ENCODE results near the gene FGD1.

FGD1 gene

DNA sequence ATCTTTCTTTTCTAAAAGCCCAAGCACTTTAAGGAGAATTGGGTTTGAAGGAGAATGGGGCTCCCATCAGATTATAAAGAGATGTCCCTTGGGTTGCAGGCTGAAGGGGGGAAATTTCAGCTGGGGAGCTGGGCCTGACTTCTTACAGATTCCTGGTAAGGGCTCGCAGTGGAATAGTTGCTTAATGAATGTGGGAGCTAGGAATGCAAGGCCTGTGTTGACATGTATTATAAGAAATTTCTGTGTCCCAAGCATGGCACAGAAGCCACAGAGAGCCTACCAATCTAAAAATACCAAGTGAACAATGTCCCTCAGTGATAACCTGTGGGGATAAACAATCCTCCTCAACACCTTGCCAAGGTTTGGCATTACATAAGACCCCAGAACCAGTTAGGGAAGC lies 98.9 kb downstream of the FGD1 start:
- Histone ChIP-seq H3K27ac (ENCODE audit: low read length, poor library complexity, severe bottlenecking) (no peak overlapping the region), H3K36me3 (ENCODE audit: control insufficient read depth in 1 of 2, insufficient read depth in 2 of 2, low read depth in 1 of 2, low read length in 2 of 2) (no peaks in the 10 kb centered on the region), H3K23ac (ENCODE audit: low read length in 2 of 2) (no peak overlapping the region), H2BK12ac (ENCODE audit: low read length in 2 of 2) (no peak overlapping the region), H2BK120ac (ENCODE audit: low read depth, low read length) (no peak overlapping the region), H3K18ac (ENCODE audit: low read depth in 1 of 2, low read length in 2 of 2) (no peak overlapping the region), H3K14ac (ENCODE audit: low read length in 2 of 2) (no peak overlapping the region), H3K4me2 (ENCODE audit: low read length, poor library complexity, severe bottlenecking) (no peak overlapping the region), H4K8ac (ENCODE audit: low read length) (no peak overlapping the region), H2BK15ac (ENCODE audit: low read depth, poor library complexity, severe bottlenecking) (no peak overlapping the region), H3K4me3 (ENCODE audit: insufficient read depth in 1 of 2, low read depth in 1 of 2, low read length in 2 of 2) (no peak overlapping the region), H3K4me1 (ENCODE audit: control insufficient read depth, insufficient read depth, low read depth, low read length) (no peaks in the 10 kb centered on the region), H3K9ac (ENCODE audit: low read length) (no peak overlapping the region), H2AFZ (ENCODE audit: low read depth, low read length) (no peak overlapping the region), H3K4ac (ENCODE audit: low read depth in 1 of 2, low read length in 2 of 2) (no peak overlapping the region), H4K91ac (ENCODE audit: low read length) (no peak overlapping the region), H2AK5ac (ENCODE audit: low read length, severe bottlenecking) (no peak overlapping the region), H3K79me1 (replicated peaks; ENCODE audit: low read length, poor library complexity, severe bottlenecking) (no peaks in the 10 kb centered on the region), H3K27me3 (ENCODE audit: control insufficient read depth in 1 of 2, insufficient read depth in 1 of 2, low read length in 2 of 2) (peaks cover 0 to 5% of the 10 kb centered on the region in 2 experiments), H3K9me3 (ENCODE audit: control insufficient read depth, low read length) (no peaks in the 10 kb centered on the region), H2BK5ac (ENCODE audit: low read depth, low read length, poor library complexity, severe bottlenecking) (no peak overlapping the region)
- no peak for DNase-seq
- WGBS, result no CpG with 5 or more reads among the region's 1 CpG
